Ascending aorta (tissue), 2 donors: ENCODE measurements around the gene OSBPL3. TPM values are rescaled to one million over a fixed set of nuclear protein-coding genes. Genes with fewer than 3 reads are reported as not detected.

ENCODE experiments used
- DNase-seq, 2 donors: peaks; one replicate each; pipeline ENCODE4 v3.0.0-alpha.2; 2019; ENCODE audit warnings: low spot score in 2 of 2
- H3K27ac ChIP-seq, 2 donors: fragments of 200-600 bp; sonication (generic); one replicate each; pipeline ENCODE4 v1.5.1; 2016 to 2017; ENCODE audit warnings: mild to moderate bottlenecking in 1 of 2
- H3K27me3 ChIP-seq: fragments of 200-600 bp; sonication (generic); one replicate; pipeline ENCODE4 v1.5.1; 2017
- H3K36me3 ChIP-seq, 2 donors: fragments of 200-600 bp; sonication (generic); one replicate each; pipeline ENCODE4 v1.5.1; 2016
- H3K4me1 ChIP-seq, 2 donors: fragments of 200-600 bp; sonication (generic); one replicate each; pipeline ENCODE4 v1.5.1; 2016 to 2017; ENCODE audit warnings: mild to moderate bottlenecking in 1 of 2
- H3K4me3 ChIP-seq, 2 donors: fragments of 200-600 bp; sonication (generic); one replicate each; pipeline ENCODE4 v1.5.1; 2016 to 2017; ENCODE audit warnings: mild to moderate bottlenecking in 1 of 2
- H3K9me3 ChIP-seq, 2 donors: fragments of 200-600 bp; sonication (generic); one replicate each; pipeline ENCODE4 v1.5.1; 2016
- CTCF ChIP-seq, 3 experiments: fragments of 200-600 bp in 2 of 3; fragments of 450-650 bp in 1 of 3; sonication (generic) in 2 of 3; IDR thresholded peaks; one replicate each; pipeline ENCODE4 v1.5.1; 2016 to 2019; ENCODE audit warnings: antibody characterized with exemption in 3 of 3, mild to moderate bottlenecking in 1 of 3, moderate library complexity in 1 of 3
- intact Hi-C: fragments of 100-400 bp; cut with DNase I; formaldehyde crosslinking; loops from one replicate; pipeline ENCODE4 v1.15.1; 2023
- total RNA-seq: library from RNA; depleted of rRNA; stranded (reverse); fragments of >200 nt; gene quantifications from one replicate; pipeline ENCODE4 v1.1.0, GENCODE V29; 2016

The OSBPL3 gene
- total RNA-seq, 1 donor from 2014 or later, result 0.96 TPM

GRCh38 chr7:24972166-24972477 lies 7.9 kb downstream of the OSBPL3 start:
- no peak for TF ChIP-seq CTCF (IDR thresholded peaks at IDR 0.05)
- DNase-seq, result no peak

DNA sequence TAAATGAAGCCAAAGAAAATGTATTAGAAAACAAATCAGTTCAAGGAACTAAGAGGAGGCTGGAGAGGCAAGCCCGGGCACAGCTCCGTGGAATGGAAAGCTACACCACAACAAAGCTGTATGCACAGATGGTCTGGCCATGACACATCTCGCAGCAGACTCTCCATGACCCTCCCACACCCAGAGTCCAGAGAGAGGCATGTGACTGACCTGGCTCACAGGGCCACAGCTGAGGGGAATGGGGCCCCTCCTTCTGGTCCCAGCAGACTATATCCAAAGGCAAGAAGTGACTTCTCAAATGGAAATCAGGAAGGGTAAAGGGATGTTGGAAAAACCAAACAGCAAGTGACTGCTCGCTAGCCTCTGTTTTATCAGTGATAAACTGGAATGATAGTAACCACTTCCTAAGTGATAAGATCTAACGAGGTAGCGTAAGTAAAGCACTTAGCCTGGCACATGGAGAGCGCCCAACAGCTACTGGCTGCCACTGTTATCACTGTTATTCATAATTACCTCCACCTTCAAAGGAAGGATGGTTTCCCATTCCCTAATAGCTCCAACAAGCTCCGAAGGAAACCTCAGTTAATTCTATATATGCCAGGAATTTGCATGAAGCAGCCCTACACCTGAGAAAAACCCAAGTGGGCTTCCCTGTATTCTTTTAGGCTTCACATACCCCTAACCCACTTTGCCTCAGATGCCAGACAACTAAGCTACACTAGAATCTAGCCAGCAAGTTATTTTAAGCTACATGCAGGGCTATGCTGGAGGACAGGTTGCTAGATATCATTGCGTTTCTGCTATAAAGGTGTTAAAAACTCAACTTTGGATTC lies 8.4 kb downstream of the OSBPL3 start:
- Histone ChIP-seq H3K4me3 (no peak overlapping the region), H3K27ac (no peak overlapping the region), H3K36me3 (no peaks in the 10 kb centered on the region), H3K27me3 (no peaks in the 10 kb centered on the region), H3K4me1 (no peaks in the 10 kb centered on the region), H3K9me3 (no peaks in the 10 kb centered on the region)
- no peak for DNase-seq
- no peak for TF ChIP-seq CTCF (IDR thresholded peaks at IDR 0.05)
- intact Hi-C loops, result no loop called here

More at GRCh38 chr7:24972166-24972477, 7.9 kb downstream of the OSBPL3 start:
- Histone ChIP-seq H3K9me3 (no peaks in the 10 kb centered on the region), H3K27me3 (no peaks in the 10 kb centered on the region), H3K36me3 (no peaks in the 10 kb centered on the region), H3K4me3 (no peak overlapping the region), H3K4me1 (no peaks in the 10 kb centered on the region), H3K27ac (no peak overlapping the region)
- intact Hi-C loops, result no loop called here

- H3K4me3 ChIP-seq, result no peak overlapping the region
- no peak for DNase-seq
- no peaks in the 10 kb centered on the region for H3K4me1 ChIP-seq
- no peak overlapping the region for H3K27ac ChIP-seq
- no peaks in the 10 kb centered on the region for H3K27me3 ChIP-seq
- intact Hi-C loops, result no loop called here
- H3K36me3 ChIP-seq, result no peaks in the 10 kb centered on the region
- no peaks in the 10 kb centered on the region for H3K9me3 ChIP-seq
- no peak for TF ChIP-seq CTCF (IDR thresholded peaks at IDR 0.05)
Measured at GRCh38 chr7:24970676-24971075, 9.3 kb downstream of the OSBPL3 start.

- H3K36me3 ChIP-seq, result no peaks in the 10 kb centered on the region
- H3K4me1 ChIP-seq, result no peaks in the 10 kb centered on the region
- DNase-seq, result no peak
- no peak overlapping the region for H3K4me3 ChIP-seq
- intact Hi-C loops, result no loop called here
- no peak for TF ChIP-seq CTCF (IDR thresholded peaks at IDR 0.05)
- no peak overlapping the region for H3K27ac ChIP-seq
- H3K27me3 ChIP-seq, result no peaks in the 10 kb centered on the region
- no peaks in the 10 kb centered on the region for H3K9me3 ChIP-seq
Measured at GRCh38 chr7:24968165-24968564, 11.8 kb downstream of the OSBPL3 start.

GRCh38 chr7:24967696-24968095 lies 12.3 kb downstream of the OSBPL3 start:
- no peaks in the 10 kb centered on the region for H3K27me3 ChIP-seq
- H3K27ac ChIP-seq, result no peak overlapping the region
- no peaks in the 10 kb centered on the region for H3K36me3 ChIP-seq
- no peaks in the 10 kb centered on the region for H3K4me1 ChIP-seq
- no peak for DNase-seq
- TF ChIP-seq CTCF (IDR thresholded peaks at IDR 0.05), result no peak
- no peak overlapping the region for H3K4me3 ChIP-seq
- intact Hi-C loops, result no loop called here
- no peaks in the 10 kb centered on the region for H3K9me3 ChIP-seq
